Heart left ventricle (tissue), 16 donors: ENCODE results near the gene STEEP1. TPM values are rescaled to one million over a fixed set of nuclear protein-coding genes. Genes with fewer than 3 reads are reported as not detected.
"Not testable (repeated sequence)": the region's sequence is repeated elsewhere in the genome, so short reads cannot be mapped to it uniquely, and the experiment has no call there.

Experiments used
- ATAC-seq, 4 donors: fragments of 200-7000 bp; cut with Tn5 transposase; one replicate each; pipeline ENCODE4 v1.9.1; 2020 to 2022; ENCODE audit warnings: moderate library complexity in 4 of 4, mild to moderate bottlenecking in 3 of 4, moderate number of reproducible peaks in 1 of 4
- DNase-seq, 5 donors: peaks; one replicate each; pipeline ENCODE4 v3.0.0-alpha.2; 2020
- H3K27ac ChIP-seq, 12 donors: fragments of 200-600 bp; sonication (generic) in 4 of 12; one replicate each; pipeline versions ENCODE4 v1.5.0 to v1.8.0; 2016 to 2022; ENCODE audit warnings: mild to moderate bottlenecking in 2 of 12
- H3K27me3 ChIP-seq, 9 donors: fragments of 200-600 bp; sonication (generic) in 2 of 9; one replicate each; pipeline versions ENCODE4 v1.5.1 to v1.8.0; 2016 to 2022; ENCODE audit warnings: mild to moderate bottlenecking in 3 of 9
- H3K36me3 ChIP-seq, 9 donors: fragments of 200-600 bp; sonication (generic) in 2 of 9; one replicate each; pipeline versions ENCODE4 v1.5.0 to v1.8.0; 2018 to 2022; ENCODE audit warnings: mild to moderate bottlenecking in 2 of 9
- H3K4me1 ChIP-seq, 12 donors: fragments of 200-600 bp; sonication (generic) in 4 of 12; one replicate each; pipeline versions ENCODE4 v1.5.0 to v1.8.0; 2016 to 2022; ENCODE audit warnings: mild to moderate bottlenecking in 3 of 12
- H3K4me3 ChIP-seq, 12 donors: fragments of 200-600 bp; sonication (generic) in 4 of 12; one replicate each; pipeline versions ENCODE4 v1.5.0 to v1.8.0; 2017 to 2022; ENCODE audit warnings: mild to moderate bottlenecking in 9 of 12, moderate library complexity in 4 of 12
- H3K9me3 ChIP-seq, 12 donors: fragments of 200-600 bp; sonication (generic) in 4 of 12; one replicate each; pipeline versions ENCODE4 v1.5.0 to v1.8.0; 2016 to 2022; ENCODE audit warnings: mild to moderate bottlenecking in 1 of 12
- POLR2A ChIP-seq, 2 donors: fragments of 450-650 bp; IDR thresholded peaks; one replicate each; pipeline ENCODE4 v1.6.1; 2017; ENCODE audit warnings: antibody characterized with exemption in 2 of 2, mild to moderate bottlenecking in 2 of 2, moderate library complexity in 2 of 2
- WGBS, 4 donors: extraction: QIAGEN DNeasy Blood & Tissue Kit in 2 of 4; methylation state at CpG; one replicate each; pipeline versions ENCODE4 v1.1.5 to v1.1.7; 2013 to 2018; 5-methylcytosine and 5-hydroxymethylcytosine counted together
- intact Hi-C, 10 donors: fragments of 100-400 bp; cut with DNase I; formaldehyde crosslinking; loops; one replicate each; pipeline versions ENCODE4 v1.11.1 to v1.14.2; 2022
- polyA plus RNA-seq, 2 donors: library from polyadenylated mRNA; stranded (reverse); fragments of 200-250 nt; gene quantifications; one replicate each; pipeline ENCODE4 v1.2.3, GENCODE V29; 2013
- total RNA-seq, 9 donors: library from RNA; depleted of rRNA in 2 of 9; stranded (reverse); fragments of >200 nt in 2 of 9; fragmentation: NEBNext Ultra II Directional in 3 of 9; extraction: Animal tissue kit (Norgen Biotek cat#: 25700) in 3 of 9; gene quantifications; one replicate each; pipeline versions ENCODE4 v1.1.0 to v1.2.4, GENCODE V29; 2016 to 2023
- TF ChIP-seq, protein P1 (sequence below), 12 donors: fragments of 200-600 bp; sonication (generic) in 4 of 12; IDR thresholded peaks; one replicate each; pipeline versions ENCODE4 v1.5.0 to v1.8.0; 2018 to 2022; ENCODE audit warnings: antibody characterized with exemption in 12 of 12, mild to moderate bottlenecking in 5 of 12
- donor health status: ischemic (EF 13 %, LVEDD 7.1; RV severe dilation, severe dysfunction).
- donor health status: healthy with polysubstance abuse.
- donor health status: DM: no; HTN: yes; CAD: no.
- donor health status: DM: no; HTN: no; CAD: no.
- donor health status: ischemic (EF 25% LVEDD 6.9; RV normal size, moderate dysfunction).
- donor health status: ischemic (EF 25% LVEDD 5.7; RV mildly dilated, moderate dysfunction).
- donor health status: healthy.
- donor health status: DM: yes; HTN: yes; CAD: no.
- donor health status: ischemic (EF 35%, LVEDD 5.7; RV mildly dilated, moderate dysfunction).
- donor health status: nonischemic (EF 11% LVEDD 7.7; RV severe dilation, severe dysfunction).
- donor health status: DM: yes; HTN: yes; CAD: no.
- donor health status: PGD.
- donor health status: ischemic (EF 29% LVEDD 5.4; RV normal size, mild dysfunction).
- donor health status: nonischemic (EF 23%, LVEDD 6.1; RV moderate dilation, normal function).

The STEEP1 gene
- total and polyA plus RNA-seq, 11 donors: 5.4 to 21.7 (median 16.7) TPM

- WGBS, 4 donors: 64 to 76% (median 69%) methylated on average over 10 of the region's 10 CpGs
- Histone ChIP-seq H3K36me3 (no peaks in the 10 kb centered on the region), H3K4me1 (no peaks in the 10 kb centered on the region), H3K27me3 (no peaks in the 10 kb centered on the region), H3K4me3 (no peak overlapping the region), H3K27ac (no peak overlapping the region), H3K9me3 (no peaks in the 10 kb centered on the region)
- no peak for TF ChIP-seq POLR2A (IDR thresholded peaks at IDR 0.05)
- TF ChIP-seq, protein P1, sequence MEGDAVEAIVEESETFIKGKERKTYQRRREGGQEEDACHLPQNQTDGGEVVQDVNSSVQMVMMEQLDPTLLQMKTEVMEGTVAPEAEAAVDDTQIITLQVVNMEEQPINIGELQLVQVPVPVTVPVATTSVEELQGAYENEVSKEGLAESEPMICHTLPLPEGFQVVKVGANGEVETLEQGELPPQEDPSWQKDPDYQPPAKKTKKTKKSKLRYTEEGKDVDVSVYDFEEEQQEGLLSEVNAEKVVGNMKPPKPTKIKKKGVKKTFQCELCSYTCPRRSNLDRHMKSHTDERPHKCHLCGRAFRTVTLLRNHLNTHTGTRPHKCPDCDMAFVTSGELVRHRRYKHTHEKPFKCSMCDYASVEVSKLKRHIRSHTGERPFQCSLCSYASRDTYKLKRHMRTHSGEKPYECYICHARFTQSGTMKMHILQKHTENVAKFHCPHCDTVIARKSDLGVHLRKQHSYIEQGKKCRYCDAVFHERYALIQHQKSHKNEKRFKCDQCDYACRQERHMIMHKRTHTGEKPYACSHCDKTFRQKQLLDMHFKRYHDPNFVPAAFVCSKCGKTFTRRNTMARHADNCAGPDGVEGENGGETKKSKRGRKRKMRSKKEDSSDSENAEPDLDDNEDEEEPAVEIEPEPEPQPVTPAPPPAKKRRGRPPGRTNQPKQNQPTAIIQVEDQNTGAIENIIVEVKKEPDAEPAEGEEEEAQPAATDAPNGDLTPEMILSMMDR (IDR thresholded peaks at IDR 0.05): no peak
- intact Hi-C loops: no loop called here
- ATAC-seq (no peak), DNase-seq (no peak)
These were observed 69.2 kb downstream of the STEEP1 start for GRCh38 chrX:119495734-119496726.

DNA sequence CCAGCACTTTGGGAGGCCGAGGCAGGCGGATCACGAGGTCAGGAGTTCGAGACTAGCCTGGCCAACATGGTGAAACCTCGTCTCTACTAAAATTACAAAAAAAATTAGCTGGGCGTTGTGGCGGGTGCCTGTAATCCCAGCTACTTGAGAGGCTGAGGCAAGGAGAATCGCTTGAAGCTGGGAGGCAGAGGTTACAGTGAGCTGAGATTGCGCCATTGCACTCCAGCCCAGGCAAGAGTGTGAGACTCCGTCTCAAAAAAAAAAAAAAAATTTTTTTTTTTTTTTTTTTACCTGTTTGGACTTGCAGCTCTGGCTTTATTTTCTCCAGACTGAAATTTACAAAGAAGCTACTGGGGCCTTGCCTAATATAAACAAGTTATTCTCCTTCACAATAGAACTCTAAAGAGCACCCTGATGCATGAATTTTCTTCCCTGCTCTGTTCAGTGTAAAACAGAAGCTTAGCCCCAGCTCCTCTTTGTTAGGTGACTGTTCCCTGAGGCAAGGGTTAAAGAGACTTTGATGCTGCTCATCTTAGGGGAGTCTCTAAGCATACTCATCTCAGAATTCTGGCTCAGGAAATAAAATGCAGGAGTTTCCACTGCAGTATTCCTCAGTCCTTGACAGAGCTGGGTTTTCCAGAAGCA is 71.2 kb downstream of the STEEP1 start:
- H3K9me3 ChIP-seq, DNase-seq, H3K27ac ChIP-seq, H3K36me3 ChIP-seq, H3K4me3 ChIP-seq, intact Hi-C loops, H3K4me1 ChIP-seq, H3K27me3 ChIP-seq, ATAC-seq: not testable (repeated sequence)
- WGBS, 4 donors: 79 to 93% (median 87%) methylated on average over 10 of the region's 10 CpGs

DNA sequence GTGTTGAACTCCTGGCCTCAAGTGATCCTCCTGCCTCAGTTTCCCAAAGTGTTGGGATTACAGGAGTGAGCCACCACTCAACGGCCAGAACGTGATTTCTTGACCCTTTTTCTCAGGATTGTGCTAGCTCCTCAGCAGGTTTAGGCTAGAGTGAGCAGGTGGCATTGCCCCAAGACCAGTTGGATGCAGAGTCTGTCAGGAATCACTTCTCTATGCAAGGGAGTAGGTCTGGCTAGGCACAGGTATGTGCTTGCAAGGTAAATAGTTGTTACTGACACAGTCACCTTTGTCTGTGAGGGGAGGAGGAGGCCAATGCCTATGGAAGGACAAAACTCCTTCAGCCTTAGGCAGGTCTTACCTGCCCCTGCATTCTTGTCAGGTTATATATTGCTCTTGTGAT is 72.7 kb downstream of the STEEP1 start:
- intact Hi-C loops: no loop called here
- Histone ChIP-seq H3K9me3 (no peaks in the 10 kb centered on the region), H3K27ac (no peak overlapping the region), H3K27me3 (no peaks in the 10 kb centered on the region), H3K36me3 (no peaks in the 10 kb centered on the region), H3K4me3 (no peak overlapping the region), H3K4me1 (no peaks in the 10 kb centered on the region)
- DNase-seq: no peak
- ATAC-seq: no peak
- TF ChIP-seq POLR2A (IDR thresholded peaks at IDR 0.05): no peak
- TF ChIP-seq, protein P1 (IDR thresholded peaks at IDR 0.05): no peak
- WGBS, 4 donors: 80 to 95% (median 87%) methylated on average over 2 of the region's 2 CpGs

GRCh38 chrX:119489212-119490074 is 75.8 kb downstream of the STEEP1 start:
- H3K9me3 ChIP-seq: no peaks in the 10 kb centered on the region
- intact Hi-C loops: loop anchor here in 1 of 10 donors (10.0 kb wide), 1 partner anchor 85 kb away; the partner anchor contains the start of gene UBE2A
- TF ChIP-seq, protein P1 (IDR thresholded peaks at IDR 0.05): no peak
- no peak for TF ChIP-seq POLR2A (IDR thresholded peaks at IDR 0.05)
- no peaks in the 10 kb centered on the region for H3K4me1 ChIP-seq
- H3K27me3 ChIP-seq: no peaks in the 10 kb centered on the region
- 76 to 87% (median 81%) methylated on average over 13 of the region's 13 CpGs for WGBS, 4 donors
- no peak overlapping the region for H3K27ac ChIP-seq
- no peaks in the 10 kb centered on the region for H3K36me3 ChIP-seq
- ATAC-seq (no peak), DNase-seq (no peak)
- H3K4me3 ChIP-seq: no peak overlapping the region
